NB4 (cell line): ENCODE measurements around the gene LENG8.
"Not testable (repeated sequence)": the region's sequence is repeated elsewhere in the genome, so short reads cannot be mapped to it uniquely, and the experiment has no call there.

Experiments
- DNase-seq: peaks from one replicate; pipeline ENCODE4 v3.0.0; 2010; ENCODE audit warnings: low read depth
- H3K4me3 ChIP-seq: one replicate; pipeline ENCODE4 v1.5.1; 2011; ENCODE audit warnings: mild to moderate bottlenecking, low read depth, low read length, moderate library complexity
- CTCF ChIP-seq: IDR thresholded peaks from one replicate; pipeline ENCODE4 v1.5.1; 2012; ENCODE audit warnings: low read depth, low read length
- MAX ChIP-seq: IDR thresholded peaks from 2 replicates; pipeline ENCODE4 v1.6.1; 2011; ENCODE audit warnings: low read depth, low read length
- MYC ChIP-seq: IDR thresholded peaks from 2 replicates; pipeline ENCODE4 v1.6.1; 2011; ENCODE audit warnings: low read depth, low read length
- POLR2A ChIP-seq: IDR thresholded peaks from 2 replicates; pipeline ENCODE4 v1.6.1; 2011; ENCODE audit warnings: mild to moderate bottlenecking; ENCODE audit not compliant: insufficient read length; ENCODE audit errors: extremely low read depth

Gene LENG8

DNA sequence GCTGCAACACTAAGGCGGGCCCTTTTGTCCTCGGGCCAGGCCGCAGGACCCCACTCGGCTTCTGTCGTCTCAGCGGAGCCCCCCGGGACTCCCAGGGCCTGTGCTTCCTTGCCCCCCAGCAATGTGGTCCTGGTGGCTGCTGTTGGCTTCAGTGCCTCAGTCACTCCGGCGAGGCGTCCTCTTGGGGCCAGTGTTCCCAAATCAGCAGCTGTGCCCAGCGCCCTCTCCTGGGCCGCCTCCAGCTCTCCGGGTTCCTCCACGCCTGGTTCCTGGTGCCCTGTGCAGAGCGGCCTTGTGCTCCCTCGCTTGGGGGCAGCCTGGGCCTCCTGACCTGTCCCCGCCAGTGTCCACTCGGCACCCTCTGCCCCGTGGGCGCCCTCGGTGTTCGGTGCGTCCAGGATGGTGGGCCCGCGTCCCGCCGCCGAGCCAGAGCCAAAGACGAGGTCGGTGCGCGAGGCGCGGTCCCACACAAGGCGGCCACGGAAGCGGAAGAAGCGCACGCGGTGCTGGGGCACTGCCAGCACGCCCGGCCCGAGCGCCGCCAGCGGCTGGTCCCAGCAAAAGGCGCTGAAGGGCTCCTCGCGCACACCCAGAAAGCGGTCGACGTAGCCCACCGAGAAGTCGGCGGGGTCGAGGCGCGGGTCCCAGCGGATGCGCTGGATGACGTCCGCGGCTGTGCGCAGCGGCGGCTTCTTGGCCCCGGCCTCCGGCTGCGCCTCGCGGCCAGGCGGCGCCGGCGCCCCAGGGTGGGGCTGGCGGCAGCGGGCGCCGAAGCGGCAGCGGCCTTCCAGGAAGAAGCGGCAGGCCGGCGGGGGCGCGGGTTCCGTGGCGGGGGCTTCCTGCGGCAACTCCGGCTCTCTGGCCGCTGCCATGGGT, 13.9 kb downstream of the LENG8 start:
- peak overlapping the region; percentile 55 for H3K4me3 ChIP-seq
- TF ChIP-seq CTCF (peak; percentile 53), POLR2A (no peak), MAX (peak; percentile 23), MYC (peak; percentile 45)
- peak; percentile 80 for DNase-seq

- peak; percentile 97 for DNase-seq
- H3K4me3 ChIP-seq: peak within 1 kb of the TSS; percentile 64
- TF ChIP-seq POLR2A: peak; percentile 89
- TF ChIP-seq MYC: peak; percentile 62
- TF ChIP-seq CTCF: no peak
- peak; percentile 57 for TF ChIP-seq MAX
Measured at GRCh38 chr19:54463531-54464043, 14.6 kb downstream of the LENG8 start, which contains the start of gene LENG9. LENG9 (minus strand) TSS chr19:54463778; CDS start chr19:54463526, 252 bp downstream.

GRCh38 chr19:54464044-54464629, 15.1 kb downstream of the LENG8 start:
- peak overlapping the region; percentile 64 for H3K4me3 ChIP-seq
- peak; percentile 90 for DNase-seq
- no peak for TF ChIP-seq CTCF
- TF ChIP-seq POLR2A: no peak
- TF ChIP-seq MYC: no peak
- no peak for TF ChIP-seq MAX

- H3K4me3 ChIP-seq: peak overlapping the region; percentile 64
- DNase-seq: peak; percentile 89
- TF ChIP-seq POLR2A (peak; percentile 50), MAX (0 out of 2 replicates have a peak, but pooled peaks have one; percentile 3), CTCF (no peak)
Measured at GRCh38 chr19:54464630-54465425, 15.8 kb downstream of the LENG8 start.

GRCh38 chr19:54465426-54466109, 16.6 kb downstream of the LENG8 start:
- no peak for TF ChIP-seq POLR2A
- no peak for TF ChIP-seq MAX
- no peak for TF ChIP-seq MYC
- DNase-seq: no peak
- no peak overlapping the region for H3K4me3 ChIP-seq

GRCh38 chr19:54466110-54466480, 17.1 kb downstream of the LENG8 start:
- not testable (repeated sequence) for H3K4me3 ChIP-seq, DNase-seq
